Cardiac muscle cell (in vitro differentiated cells and primary cell): ENCODE measurements around the gene PARP12. TPM values are rescaled to one million over a fixed set of nuclear protein-coding genes. Genes with fewer than 3 reads are reported as not detected.

Source experiments
- DNase-seq, 2 donors: peaks; one replicate each; pipeline versions ENCODE4 v3.0.0 to v3.0.0-alpha.2; 2010 to 2017; ENCODE audit warnings: low read depth in 1 of 2, low spot score in 1 of 2
- H3K27ac ChIP-seq: fragments of 200-600 bp; sonication (generic); 2 replicates; pipeline ENCODE4 v1.5.1; 2016
- H3K27me3 ChIP-seq: fragments of 200-600 bp; sonication (generic); 2 replicates; pipeline ENCODE4 v1.6.0; 2016; ENCODE audit warnings: control low read depth
- H3K36me3 ChIP-seq: fragments of 200-600 bp; sonication (generic); 2 replicates; pipeline ENCODE4 v1.5.1; 2016; ENCODE audit warnings: control low read depth
- H3K4me1 ChIP-seq: fragments of 200-600 bp; sonication (generic); 2 replicates; pipeline ENCODE4 v1.8.1; 2017; ENCODE audit warnings: low read depth, mild to moderate bottlenecking, mixed run types
- H3K4me3 ChIP-seq: fragments of 200-600 bp; sonication (generic); 2 replicates; pipeline ENCODE4 v1.5.1; 2016; ENCODE audit warnings: mild to moderate bottlenecking
- H3K9me3 ChIP-seq: fragments of 200-600 bp; sonication (generic); 2 replicates; pipeline ENCODE4 v1.5.1; 2017; ENCODE audit warnings: low read depth, mild to moderate bottlenecking, control low read depth
- polyA plus RNA-seq: library from polyadenylated mRNA; unstranded; fragments of >200 nt; fragmentation: Nextera tagmentation; extraction: Ambion mirVana; gene quantifications from 2 replicates; pipeline ENCODE4 v1.2.1, GENCODE V29; 2016
- total RNA-seq: library from RNA; depleted of rRNA; stranded (reverse); fragments of >200 nt; gene quantifications from 2 replicates; pipeline ENCODE4 v1.2.3, GENCODE V29; 2016
- TF ChIP-seq, protein P1 (sequence below): IDR thresholded peaks from 2 replicates; pipeline ENCODE4 v1.5.1; 2012; ENCODE audit warnings: low read depth, mild to moderate bottlenecking, low read length

Gene PARP12
- total and polyA plus RNA-seq, 2 experiments from 2014 or later: 0.45 to 2.2 TPM

DNA sequence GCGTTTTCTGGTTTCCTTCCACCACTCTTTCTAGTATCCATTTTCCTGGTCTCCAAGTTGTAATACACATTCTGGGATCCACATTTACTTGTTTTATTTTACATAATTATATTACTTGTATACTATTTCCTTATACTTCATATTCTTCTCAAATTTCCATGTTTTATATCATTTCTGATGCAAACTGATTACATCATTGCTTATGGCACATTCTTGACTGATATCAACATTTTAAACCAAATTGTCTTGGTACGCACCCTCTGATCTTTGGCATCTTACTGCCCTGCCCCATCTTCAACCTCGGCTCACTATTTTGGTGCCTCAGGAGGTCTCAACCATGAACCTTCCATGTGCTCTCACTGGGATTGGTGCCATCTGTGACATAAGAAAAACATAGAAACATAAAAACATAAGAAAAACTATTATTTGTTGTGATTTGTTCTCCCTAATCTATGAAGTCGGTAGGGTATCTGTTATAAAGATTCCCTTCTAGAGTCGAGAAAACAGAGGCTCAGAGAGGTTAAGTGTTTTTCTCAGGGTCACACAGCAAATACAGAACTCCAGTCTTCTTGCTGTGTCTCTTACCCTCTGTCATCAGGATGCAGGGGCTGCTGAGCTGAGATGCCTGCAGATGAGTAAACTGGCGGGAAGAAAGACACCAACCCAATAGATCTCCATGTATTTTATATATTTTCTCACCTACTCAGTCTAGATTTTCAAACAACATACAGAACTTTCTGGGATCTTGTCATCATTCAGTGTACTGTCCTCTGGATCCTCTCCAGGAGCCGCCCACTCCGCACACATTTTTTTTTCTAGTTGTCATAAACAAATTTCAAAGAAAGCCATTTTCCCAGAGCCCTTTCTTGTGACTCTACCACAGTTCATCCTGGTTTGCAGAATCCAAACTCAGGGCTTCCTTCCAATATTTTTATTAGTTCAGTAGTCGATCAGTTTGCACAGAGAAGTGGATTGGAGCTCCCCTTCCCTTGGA, 79.5 kb downstream of the PARP12 start:
- H3K9me3 ChIP-seq: no peaks in the 10 kb centered on the region
- no peaks in the 10 kb centered on the region for H3K36me3 ChIP-seq
- no peaks in the 10 kb centered on the region for H3K27me3 ChIP-seq
- H3K27ac ChIP-seq: no peak overlapping the region
- no peak overlapping the region for H3K4me3 ChIP-seq
- DNase-seq: no peak
- TF ChIP-seq, protein P1, sequence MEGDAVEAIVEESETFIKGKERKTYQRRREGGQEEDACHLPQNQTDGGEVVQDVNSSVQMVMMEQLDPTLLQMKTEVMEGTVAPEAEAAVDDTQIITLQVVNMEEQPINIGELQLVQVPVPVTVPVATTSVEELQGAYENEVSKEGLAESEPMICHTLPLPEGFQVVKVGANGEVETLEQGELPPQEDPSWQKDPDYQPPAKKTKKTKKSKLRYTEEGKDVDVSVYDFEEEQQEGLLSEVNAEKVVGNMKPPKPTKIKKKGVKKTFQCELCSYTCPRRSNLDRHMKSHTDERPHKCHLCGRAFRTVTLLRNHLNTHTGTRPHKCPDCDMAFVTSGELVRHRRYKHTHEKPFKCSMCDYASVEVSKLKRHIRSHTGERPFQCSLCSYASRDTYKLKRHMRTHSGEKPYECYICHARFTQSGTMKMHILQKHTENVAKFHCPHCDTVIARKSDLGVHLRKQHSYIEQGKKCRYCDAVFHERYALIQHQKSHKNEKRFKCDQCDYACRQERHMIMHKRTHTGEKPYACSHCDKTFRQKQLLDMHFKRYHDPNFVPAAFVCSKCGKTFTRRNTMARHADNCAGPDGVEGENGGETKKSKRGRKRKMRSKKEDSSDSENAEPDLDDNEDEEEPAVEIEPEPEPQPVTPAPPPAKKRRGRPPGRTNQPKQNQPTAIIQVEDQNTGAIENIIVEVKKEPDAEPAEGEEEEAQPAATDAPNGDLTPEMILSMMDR: no peak
- H3K4me1 ChIP-seq: peaks cover 2% of the 10 kb centered on the region

DNA sequence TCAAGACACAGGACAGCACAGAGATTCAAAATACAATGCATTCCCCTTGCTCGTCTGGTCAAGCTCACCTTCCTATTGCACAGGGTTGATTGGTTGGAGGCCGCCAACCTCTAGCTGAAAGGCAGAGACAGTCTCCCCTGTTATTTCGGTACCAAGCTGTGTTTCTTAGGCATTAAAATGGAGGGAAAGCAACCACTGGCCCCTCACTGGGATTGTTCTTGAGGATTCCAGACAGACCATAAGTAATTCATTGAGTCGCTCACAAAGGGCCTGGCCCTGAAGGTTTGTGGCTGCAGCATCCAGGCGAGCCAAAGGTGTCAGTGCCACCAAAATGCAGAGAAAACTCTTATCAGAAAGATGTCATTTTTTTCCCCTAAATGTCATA, 81.2 kb downstream of the PARP12 start:
- no peak overlapping the region for H3K4me3 ChIP-seq
- DNase-seq: no peak
- H3K27me3 ChIP-seq: no peaks in the 10 kb centered on the region
- no peak overlapping the region for H3K27ac ChIP-seq
- H3K36me3 ChIP-seq: no peaks in the 10 kb centered on the region
- no peaks in the 10 kb centered on the region for H3K9me3 ChIP-seq
- H3K4me1 ChIP-seq: peaks cover 2% of the 10 kb centered on the region
- TF ChIP-seq, protein P1: no peak

DNA sequence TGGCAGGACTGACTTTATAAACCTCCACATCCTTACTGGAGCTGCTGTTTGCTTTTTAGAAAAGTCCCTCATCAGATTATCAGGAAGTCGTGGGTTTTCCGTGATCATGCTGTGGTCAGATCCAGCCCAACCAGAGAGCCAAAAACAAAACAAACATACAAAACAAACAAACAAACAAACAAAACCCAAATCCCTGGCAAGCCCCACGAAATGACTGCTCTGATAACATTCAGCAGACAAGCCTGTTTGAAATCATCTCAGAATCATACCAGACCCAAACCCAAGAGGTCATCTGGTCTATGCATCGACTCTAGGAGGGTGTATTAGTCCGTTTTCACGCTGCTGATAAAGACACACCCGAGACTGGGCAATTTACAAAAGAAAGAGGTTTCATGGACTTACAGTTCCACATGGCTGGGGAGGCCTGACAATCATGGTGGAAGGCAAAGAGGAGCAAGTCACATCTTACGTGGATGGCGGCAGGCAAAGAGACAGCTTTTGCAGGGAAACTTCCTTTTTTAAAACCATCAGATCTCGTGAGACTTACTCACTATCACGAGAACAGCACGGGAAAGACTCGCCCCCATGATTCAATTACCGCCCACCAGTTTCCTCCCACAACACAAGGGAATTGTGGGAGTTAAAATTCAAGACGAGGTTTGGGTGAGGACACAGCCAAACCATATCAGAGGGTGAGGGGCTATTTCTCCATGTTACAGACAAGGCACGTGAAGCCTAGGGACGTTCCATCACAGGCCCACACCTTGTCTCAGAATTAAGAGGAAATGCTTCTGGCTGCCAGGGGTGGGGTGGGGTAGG, 85.7 kb downstream of the PARP12 start:
- peaks cover 2% of the 10 kb centered on the region for H3K4me1 ChIP-seq
- H3K27ac ChIP-seq: no peak overlapping the region
- H3K36me3 ChIP-seq: no peaks in the 10 kb centered on the region
- H3K27me3 ChIP-seq: no peaks in the 10 kb centered on the region
- H3K4me3 ChIP-seq: no peak overlapping the region
- H3K9me3 ChIP-seq: no peaks in the 10 kb centered on the region
- no peak for DNase-seq
- TF ChIP-seq, protein P1: no peak

DNA sequence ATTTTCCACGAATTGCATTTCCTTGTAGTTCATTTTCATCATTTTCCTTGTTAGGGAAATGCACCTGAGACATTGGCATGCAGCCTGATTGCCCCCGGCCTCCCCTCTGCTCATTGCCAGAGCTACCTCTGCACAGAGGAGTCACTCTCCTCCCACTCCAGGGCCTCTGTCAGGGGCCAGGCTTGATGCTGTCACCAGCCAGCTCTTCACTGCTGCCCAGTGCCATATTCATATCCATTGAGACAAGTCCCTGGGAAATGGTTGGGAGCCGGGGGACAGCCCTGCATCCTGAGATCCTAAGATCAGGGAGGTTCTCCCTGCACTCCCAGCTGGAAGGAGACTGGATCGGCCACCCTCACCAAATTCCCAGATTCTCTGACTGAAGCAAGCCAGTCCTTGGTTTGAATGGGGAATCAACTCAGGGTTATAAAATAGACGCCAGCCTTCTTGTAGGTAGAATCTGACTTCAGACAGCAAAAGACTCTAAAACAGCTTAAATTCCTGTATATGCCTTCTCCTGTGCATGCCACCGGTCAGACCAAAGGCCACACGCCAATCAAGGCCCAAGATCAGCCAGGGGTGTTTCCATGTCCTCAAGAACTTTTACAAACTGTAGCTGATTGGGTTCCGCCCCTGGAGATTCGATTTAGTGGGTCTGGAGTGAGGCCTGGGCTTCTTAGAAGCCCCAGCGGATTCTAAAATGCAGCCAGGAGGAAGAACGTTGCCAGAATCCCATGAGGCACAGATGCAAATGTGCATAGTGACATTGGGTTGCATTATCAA, 86.5 kb downstream of the PARP12 start:
- Histone ChIP-seq H3K9me3 (no peaks in the 10 kb centered on the region), H3K27ac (no peak overlapping the region), H3K27me3 (no peaks in the 10 kb centered on the region), H3K4me1 (no peaks in the 10 kb centered on the region), H3K36me3 (no peaks in the 10 kb centered on the region), H3K4me3 (no peak overlapping the region)
- TF ChIP-seq, protein P1: no peak
- no peak for DNase-seq

DNA sequence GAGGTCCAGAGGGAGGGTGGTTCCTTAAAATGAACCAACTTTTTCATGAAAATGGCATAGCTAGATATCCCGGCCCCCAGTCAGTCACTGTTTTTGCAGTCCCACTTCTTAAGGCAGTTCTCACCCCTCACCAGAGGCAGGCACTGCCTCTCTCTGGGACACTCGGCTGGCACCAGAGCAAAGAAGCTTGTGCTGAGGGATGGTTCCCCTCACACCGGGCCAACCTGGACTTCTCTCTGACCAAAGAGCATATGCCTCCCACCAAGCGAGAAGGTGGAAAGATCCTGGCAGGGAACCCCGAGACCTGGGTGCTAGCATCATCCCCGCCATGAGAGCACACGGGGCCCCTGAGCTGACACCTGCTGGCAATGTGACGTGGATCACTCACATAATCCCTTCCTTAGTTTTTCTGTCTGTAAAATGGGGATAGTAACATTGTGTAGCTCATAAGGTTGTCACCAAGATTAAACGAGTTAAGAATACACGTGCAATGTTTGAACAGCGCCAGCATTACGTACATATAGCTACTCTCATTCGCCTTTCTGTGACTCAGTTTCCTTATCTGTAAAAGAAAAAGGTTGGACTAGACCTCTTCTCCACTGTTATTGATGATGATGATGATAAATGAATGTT, 88.5 kb downstream of the PARP12 start:
- no peaks in the 10 kb centered on the region for H3K4me1 ChIP-seq
- H3K4me3 ChIP-seq: no peak overlapping the region
- no peak for DNase-seq
- H3K9me3 ChIP-seq: no peaks in the 10 kb centered on the region
- H3K27me3 ChIP-seq: no peaks in the 10 kb centered on the region
- no peaks in the 10 kb centered on the region for H3K36me3 ChIP-seq
- TF ChIP-seq, protein P1: no peak
- no peak overlapping the region for H3K27ac ChIP-seq
